PFSK-1 (cell line): ENCODE results near the gene SCNN1G.

ENCODE experiments used
- FOXP2 ChIP-seq: optimal IDR thresholded peaks from 2 replicates; pipeline ENCODE3; 2011; ENCODE audit warnings: borderline replicate concordance, control low read depth, inconsistent platforms; ENCODE audit not compliant: insufficient read depth; ENCODE audit errors: extremely low read length, extremely low read depth
- POLR2AphosphoS5 ChIP-seq: IDR thresholded peaks from 2 replicates; pipeline ENCODE4 v1.6.1; 2012; ENCODE audit warnings: low read depth, mild to moderate bottlenecking, control low read depth, low read length, moderate library complexity
- REST ChIP-seq, 2 experiments: IDR thresholded peaks; 2 replicates each; pipeline versions ENCODE4 v1.6.1 to v1.8.0; 2011 to 2012; ENCODE audit warnings: low read depth in 2 of 2, low read length in 2 of 2, control low read depth in 1 of 2, inconsistent platforms in 1 of 2, mild to moderate bottlenecking in 1 of 2, moderate library complexity in 1 of 2; ENCODE audit not compliant: insufficient read depth in 1 of 2
- SIN3A ChIP-seq: IDR thresholded peaks from 2 replicates; pipeline ENCODE4 v1.6.1; 2012; ENCODE audit warnings: mild to moderate bottlenecking, low read length, moderate library complexity, borderline replicate concordance; ENCODE audit not compliant: insufficient read depth
- TAF1 ChIP-seq: IDR thresholded peaks from 2 replicates; pipeline ENCODE4 v1.6.1; 2012; ENCODE audit warnings: low read length, control low read depth, borderline replicate concordance; ENCODE audit not compliant: insufficient read depth

The SCNN1G gene

GRCh38 chr16:23206986-23207385 lies 24.4 kb downstream of the SCNN1G start:
- TF ChIP-seq POLR2AphosphoS5 (no peak), SIN3A (no peak), TAF1 (no peak), REST (IDR thresholded peaks at IDR 0.05; ENCODE audit: insufficient read depth in 1 of 2, low read depth in 2 of 2, low read length in 2 of 2) (no peak), FOXP2 (no peak)

- TF ChIP-seq SIN3A (no peak), FOXP2 (no peak), POLR2AphosphoS5 (no peak), REST (IDR thresholded peaks at IDR 0.05; ENCODE audit: insufficient read depth in 1 of 2, low read depth in 2 of 2, low read length in 2 of 2) (no peak), TAF1 (no peak)
These were observed 24.9 kb downstream of the SCNN1G start for GRCh38 chr16:23207485-23207884.

DNA sequence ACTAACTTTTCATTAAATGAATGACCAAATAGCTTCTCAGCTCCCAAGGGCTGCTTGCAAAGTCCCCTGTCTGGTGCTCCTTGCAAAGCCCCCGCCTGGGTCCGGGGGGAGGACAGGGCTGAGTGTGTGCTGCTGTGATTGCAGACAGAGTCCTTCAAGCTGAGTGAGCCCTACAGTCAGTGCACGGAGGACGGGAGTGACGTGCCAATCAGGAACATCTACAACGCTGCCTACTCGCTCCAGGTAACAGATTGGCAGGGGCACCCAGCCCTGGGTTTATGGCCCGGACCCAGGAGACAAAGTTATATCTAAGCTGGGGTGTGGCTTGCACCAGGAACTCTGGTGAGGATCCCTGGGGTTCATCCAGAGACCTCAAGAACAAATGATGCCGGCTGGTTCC lies 27.1 kb downstream of the SCNN1G start:
- TF ChIP-seq SIN3A = no peak
- no peak for TF ChIP-seq POLR2AphosphoS5
- TF ChIP-seq TAF1 = no peak
- TF ChIP-seq FOXP2 = no peak
- TF ChIP-seq REST (IDR thresholded peaks at IDR 0.05; ENCODE audit: insufficient read depth in 1 of 2, low read depth in 2 of 2, low read length in 2 of 2) = no peak

DNA sequence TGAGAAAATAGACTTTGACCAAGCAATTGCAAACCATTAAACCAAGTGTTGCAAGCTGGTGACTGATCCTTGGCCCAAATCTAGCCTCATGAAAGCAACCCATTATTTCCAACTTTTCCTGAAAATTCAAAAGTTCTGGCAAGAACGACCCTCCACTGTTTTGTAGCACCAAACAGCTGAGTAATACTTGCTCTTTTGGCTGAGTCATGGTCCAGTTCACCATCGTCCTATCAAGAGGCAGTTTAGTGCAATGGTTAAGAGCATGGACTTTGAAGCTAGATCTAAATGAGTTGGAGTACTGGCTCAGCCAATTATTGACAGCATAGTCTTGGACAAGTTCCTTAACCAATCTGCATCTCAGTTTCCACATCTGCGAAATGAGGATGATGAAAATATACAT lies 31.3 kb downstream of the SCNN1G start:
- TF ChIP-seq TAF1 = no peak
- no peak for TF ChIP-seq POLR2AphosphoS5
- no peak for TF ChIP-seq FOXP2
- TF ChIP-seq REST (IDR thresholded peaks at IDR 0.05; ENCODE audit: insufficient read depth in 1 of 2, low read depth in 2 of 2, low read length in 2 of 2) = no peak
- no peak for TF ChIP-seq SIN3A

GRCh38 chr16:23214796-23215195 lies 32.3 kb downstream of the SCNN1G start:
- TF ChIP-seq SIN3A (no peak), TAF1 (no peak), POLR2AphosphoS5 (no peak), REST (IDR thresholded peaks at IDR 0.05; ENCODE audit: insufficient read depth in 1 of 2, low read depth in 2 of 2, low read length in 2 of 2) (no peak), FOXP2 (no peak)
